ENCODE results near the gene CCDC8.
A peak's percentile ranks its signal among the peaks of the same experiment; 100 is the strongest.
"Not testable (repeated sequence)": the region's sequence is repeated elsewhere in the genome, so short reads cannot be mapped to it uniquely, and the experiment has no call there.

The CCDC8 gene

GRCh38 chr19:46427518-46428045, 14.2 kb upstream of the CCDC8 start:
- no peak for FAIRE-seq

DNA sequence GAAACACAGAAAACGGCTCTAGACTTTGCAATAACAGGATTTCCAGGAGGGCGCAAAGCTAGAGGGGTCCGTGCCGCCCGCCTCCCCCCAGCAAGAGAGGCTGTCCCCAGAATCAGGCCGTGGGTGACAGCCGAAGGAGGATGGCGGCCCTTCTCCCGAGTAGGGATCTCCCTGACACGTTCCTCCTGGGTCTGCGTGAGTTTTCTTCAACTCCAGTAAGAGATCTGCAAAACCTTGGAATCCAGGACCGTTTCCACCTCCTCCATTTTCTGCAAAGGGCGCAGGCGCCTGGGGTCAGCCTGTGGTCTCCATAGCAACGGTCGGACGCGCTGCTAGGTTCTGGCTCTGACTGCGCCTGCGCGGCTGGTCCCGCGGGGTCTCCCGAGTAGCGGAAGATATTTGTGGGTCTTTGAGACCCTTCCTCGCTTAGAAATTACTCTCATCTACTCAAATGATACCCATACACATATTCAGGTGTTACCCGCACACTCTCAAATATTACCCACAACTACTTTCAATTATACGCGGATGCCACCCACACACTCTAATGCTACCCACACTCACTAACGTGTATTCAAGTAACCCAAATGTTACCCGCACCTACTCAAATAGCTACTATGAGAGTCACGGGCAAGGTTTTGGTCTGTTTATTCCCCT, 13.3 kb upstream of the CCDC8 start:
- FAIRE-seq: peak; percentile 89

GRCh38 chr19:46426035-46426505, 12.7 kb upstream of the CCDC8 start:
- peak; percentile 40 for FAIRE-seq

- no peak for FAIRE-seq
Observed at GRCh38 chr19:46423188-46423587, 9.8 kb upstream of the CCDC8 start.

- FAIRE-seq: no peak
Observed at GRCh38 chr19:46422344-46422743, 9.0 kb upstream of the CCDC8 start.

DNA sequence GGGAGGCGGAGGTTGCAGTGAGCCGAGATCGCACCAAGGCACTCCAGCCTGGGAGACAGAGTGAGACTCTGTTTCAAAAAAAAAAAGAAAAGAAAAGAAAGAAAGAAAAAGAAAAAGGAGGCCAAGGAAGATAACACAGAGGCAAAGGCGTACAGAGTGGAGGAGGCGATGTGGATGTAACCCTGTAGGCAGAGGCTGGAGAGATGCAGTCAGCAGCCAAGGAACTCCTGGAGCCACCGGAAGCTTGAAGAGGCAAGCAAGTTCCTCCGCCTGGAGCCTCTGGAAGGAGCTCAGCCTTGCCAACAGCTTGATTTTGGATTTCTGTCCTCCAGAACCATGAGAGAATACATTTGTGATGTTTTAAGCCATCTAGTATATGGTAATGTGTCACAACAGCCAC, 6.7 kb upstream of the CCDC8 start:
- FAIRE-seq: no peak

DNA sequence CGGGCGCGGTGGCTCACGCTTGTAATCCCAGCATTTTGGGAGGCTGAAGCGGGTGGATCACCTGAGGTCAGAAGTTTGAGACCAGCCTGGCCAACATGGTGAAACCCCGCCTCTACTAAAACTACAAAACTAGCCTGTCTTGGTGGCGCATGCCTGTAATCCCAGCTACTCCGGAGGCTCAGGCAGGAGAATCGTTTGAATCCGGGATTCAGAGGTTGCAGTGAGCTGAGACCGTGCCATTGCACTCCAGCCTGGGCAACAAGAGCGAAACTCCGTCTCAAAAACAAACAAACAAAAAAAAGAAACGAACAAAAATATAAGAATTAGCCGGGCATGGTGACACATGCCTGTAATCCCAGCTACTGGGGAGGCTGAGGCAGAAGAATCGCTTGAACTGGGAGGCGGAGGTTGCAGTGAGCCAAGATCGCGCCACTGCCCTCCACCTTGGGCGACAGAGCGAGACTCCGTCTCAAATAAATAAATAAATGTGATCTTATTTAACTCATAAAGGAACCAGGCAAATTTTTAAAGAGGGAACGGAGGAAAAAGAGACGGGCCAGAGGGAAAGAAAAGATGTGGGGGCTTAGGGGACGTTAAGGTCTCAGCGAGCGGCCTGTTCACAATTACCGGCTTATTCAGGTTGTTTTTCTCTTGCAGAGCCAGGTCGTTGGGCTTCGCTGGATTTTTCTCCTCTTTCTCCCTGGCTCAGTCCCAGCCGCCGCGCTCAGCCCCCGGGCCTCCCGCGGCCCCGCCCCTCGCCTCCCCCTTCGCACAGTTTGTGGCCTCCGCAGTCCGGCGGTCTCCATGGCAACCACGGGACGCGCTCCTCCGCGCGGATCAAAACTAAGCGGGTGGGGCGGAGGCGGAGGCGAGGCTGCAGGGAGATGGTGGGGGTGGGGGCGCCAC, 2.7 kb upstream of the CCDC8 start:
- FAIRE-seq: peak; percentile 95

DNA sequence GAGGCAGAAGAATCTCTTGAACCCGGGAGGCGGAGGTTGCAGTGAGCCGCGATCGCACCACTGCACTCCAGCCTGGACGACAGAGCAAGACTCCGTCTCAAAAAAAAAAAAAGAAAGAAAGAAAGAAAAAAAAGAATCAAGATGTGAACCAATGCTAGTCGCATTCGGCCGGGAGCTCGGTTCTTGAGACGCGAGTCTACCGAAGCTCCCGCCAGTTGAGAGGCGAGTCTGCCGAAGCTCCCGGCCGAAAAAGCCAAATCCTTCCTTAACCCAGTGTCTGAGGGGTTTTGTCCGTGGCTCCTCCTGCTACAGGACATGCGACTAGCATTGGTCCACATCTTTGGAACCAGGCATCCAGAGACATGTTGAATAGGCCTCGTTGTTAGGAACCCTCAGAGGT, 1.5 kb upstream of the CCDC8 start:
- FAIRE-seq: not testable (repeated sequence)

- FAIRE-seq: no peak
Observed at GRCh38 chr19:46412650-46413261, 608 bp downstream of the CCDC8 start.

DNA sequence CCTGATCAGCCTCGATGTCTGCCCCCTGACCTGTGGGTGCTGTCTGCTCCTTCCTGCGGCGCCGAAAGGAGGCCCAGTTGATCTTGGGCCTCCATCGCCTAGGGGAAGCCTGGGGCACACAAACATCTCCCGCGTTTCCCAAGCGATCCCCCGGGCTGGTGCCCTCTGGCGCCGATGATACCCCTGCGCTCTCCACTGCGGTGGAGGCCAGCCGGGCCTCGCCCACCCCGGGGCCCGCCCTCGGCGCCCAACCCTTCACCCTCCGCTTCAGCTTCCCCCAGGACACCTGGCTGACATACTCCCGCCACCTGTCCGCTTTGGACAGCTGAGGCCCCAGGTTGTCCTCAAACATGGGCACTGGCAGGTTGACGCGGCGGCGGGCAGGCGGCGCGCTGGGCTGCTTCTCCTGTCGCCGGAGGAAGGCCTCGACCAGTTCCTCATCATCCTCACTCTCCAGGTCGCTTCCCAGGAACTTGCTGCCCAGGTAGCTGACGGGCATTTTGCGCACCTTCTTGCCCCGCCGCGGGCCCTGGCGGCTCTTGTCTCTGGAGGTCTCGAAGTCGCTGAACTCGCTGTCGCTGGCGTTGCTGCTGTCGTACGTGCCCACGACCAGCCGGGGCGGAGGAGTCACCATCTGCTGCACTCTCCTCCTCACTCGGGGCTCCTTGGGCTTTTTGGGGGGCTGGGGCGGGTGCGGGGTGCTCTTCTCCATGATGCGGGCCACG, 1.3 kb downstream of the CCDC8 start:
- FAIRE-seq: no peak

GRCh38 chr19:46411088-46411924, 2.1 kb downstream of the CCDC8 start:
- FAIRE-seq: no peak

DNA sequence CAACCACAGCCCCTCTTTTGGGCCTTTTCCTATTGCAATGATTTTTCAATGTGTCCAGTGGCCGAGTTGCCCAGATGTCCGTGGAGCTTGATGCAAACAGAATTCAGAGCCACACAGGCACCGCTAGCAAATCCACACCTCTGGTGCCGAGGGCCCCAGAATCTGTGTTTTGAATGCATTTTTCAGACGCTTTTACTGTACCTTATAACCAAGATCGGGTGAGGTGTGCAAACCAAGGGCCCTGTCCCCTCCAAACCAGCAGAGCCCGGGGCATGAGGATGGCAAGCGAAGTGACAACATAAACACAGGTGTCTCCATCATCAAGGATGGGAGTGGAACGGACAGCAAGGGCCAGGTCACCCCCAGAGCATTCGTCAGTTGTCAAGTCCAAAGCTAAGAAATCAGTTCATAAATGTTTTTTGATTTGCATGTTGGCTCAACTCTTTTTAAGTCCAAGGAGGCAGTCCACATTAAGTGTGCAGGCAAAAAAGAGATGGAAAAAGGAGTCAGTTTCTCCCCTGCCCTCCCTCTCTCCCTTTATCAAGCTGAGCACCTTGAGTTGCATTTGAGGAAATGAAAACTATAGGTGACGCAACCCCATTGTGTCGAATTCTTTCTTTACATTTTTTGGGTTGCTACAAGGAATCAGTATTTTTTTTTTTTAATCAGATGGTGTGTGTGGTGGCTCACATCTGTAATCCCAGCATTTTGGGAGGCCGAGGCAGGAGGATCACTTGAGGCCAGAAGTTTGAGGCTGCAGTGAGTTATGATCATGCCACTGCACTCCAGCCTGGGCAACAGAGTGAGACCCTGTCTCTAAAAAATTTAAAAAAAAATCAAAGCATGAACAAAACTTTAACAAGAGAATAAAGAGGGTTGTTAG, 2.9 kb downstream of the CCDC8 start:
- FAIRE-seq: no peak

GRCh38 chr19:46409191-46409590, 4.2 kb downstream of the CCDC8 start:
- no peak for FAIRE-seq

DNA sequence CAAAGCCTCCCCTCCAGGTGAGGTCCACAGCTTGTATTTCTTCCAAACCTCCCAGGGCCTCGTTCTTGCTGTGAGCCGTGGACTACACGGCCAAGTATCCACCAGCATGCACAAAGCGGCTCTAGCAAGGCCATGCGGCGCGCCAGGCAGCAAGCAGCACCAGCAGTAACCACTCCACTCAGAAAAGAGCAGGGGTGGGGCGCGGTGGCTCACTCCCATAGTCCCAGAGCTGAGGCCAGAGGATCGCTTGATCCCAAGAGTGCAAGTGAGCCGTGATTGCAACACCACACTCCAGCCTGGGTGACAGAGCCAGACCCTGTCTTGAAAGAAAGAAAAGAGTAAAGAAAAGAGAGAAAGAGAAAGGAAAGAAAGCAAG, 4.7 kb downstream of the CCDC8 start:
- FAIRE-seq: no peak

- no peak for FAIRE-seq
Observed at GRCh38 chr19:46407856-46408663, 5.3 kb downstream of the CCDC8 start.

DNA sequence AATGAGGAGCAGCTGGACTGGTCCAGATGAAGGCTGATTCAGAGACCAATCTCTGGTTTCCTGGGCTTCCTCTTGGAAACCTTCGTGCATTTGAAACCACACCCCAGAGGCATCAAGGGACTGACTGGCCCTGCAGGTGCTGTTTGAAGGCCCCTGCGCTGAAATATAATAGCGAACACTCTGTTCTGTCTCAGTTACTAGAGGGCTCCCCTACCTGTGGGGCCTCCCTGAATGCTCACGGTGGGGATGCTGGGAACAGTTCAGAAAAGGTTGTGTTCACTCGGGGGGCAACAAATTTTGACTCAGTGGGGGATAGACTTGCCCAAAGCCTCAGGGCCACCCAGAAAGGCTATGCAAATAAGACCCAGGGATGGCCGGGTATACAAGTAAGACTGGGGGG, 6.4 kb downstream of the CCDC8 start:
- FAIRE-seq: no peak

DNA sequence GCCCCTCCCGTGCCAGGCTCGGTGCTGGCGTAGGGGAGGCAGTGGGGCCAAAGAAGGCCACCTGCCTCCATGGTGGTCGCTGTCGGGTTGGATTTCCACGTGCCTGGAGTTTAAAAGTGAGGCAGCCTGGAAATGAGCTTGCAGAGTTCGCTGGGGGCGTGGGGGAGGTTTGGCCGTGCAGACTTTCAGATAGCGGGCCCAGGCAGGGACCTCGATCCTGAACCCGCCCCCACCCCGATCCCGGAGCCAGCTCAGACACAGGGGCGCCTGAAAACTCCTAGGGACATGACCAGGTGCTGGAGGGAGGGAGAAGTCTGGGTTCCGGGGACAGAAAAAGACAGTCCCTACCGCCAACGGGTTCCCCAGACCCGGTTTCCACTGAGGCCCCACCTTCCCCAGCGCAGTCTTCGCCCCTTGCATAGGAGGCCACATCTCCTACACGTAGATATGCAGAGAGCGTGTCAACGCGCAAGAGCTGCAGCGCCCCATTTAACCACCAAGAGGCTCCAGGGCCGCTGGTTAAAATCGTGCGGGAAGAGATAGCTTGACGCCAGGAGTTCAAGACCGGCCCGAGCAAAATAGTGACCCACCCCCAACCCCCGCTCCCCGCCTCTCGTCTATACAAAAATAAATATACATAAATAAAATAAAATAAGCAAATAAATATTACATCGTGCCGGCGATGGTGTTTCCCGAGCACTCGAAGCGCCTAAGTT, 8.5 kb downstream of the CCDC8 start:
- no peak for FAIRE-seq

DNA sequence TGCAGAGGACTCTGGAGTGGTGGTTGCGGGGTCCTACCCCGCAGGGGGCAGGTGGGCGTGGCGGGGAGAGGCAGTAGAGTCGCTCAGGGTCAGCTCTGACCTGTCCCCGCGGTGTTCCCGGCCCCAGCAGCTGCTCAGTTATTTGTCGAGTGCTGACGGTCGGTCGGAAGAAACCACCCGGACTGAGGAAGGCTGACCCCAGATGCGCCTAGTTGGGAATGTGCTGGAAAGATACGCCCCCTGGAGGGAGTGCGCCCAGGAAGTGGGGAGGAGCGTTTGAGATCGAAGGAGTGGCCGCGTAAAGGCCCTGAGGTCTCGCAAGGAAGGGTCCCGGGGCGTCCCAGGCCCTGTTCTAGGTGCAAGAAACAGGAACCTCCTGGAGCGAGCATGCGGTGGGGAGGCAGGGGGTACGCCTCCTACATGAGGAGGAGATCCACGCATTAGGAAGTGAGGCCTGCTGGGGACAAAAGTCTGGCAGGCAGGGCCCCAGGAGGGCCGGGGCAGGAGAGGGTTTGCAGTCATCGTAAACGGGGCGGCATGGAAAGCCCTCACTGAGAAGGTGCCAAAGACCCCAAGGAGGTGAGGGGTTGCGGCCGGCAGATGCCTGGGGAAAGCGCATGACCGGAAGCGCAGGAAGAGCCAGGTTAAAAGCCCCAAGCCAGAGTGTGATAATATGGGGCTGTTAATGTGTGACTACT, 9.2 kb downstream of the CCDC8 start:
- no peak for FAIRE-seq

- no peak for FAIRE-seq
Observed at GRCh38 chr19:46402725-46403124, 10.6 kb downstream of the CCDC8 start.

Data from G401.6 (cell line).